Stimulated activated CD4-positive, alpha-beta T cell treated with anti-CD3 and anti-CD28 coated beads, Interleukin-15, amount 100 ng/mL, for 48 hours (primary cell): ENCODE measurements around the gene RTCA.
"Not testable (repeated sequence)": the region's sequence is repeated elsewhere in the genome, so short reads cannot be mapped to it uniquely, and the experiment has no call there.

Experiments used
- DNase-seq, 2 donors: peaks; one replicate each; pipeline ENCODE4 v3.0.0-alpha.2; 2020; ENCODE audit warnings: low read depth in 2 of 2

The RTCA gene

GRCh38 chr1:100306735-100307313, 40.8 kb downstream of the RTCA start:
- DNase-seq: no peak

- no peak for DNase-seq
Observed at GRCh38 chr1:100308777-100309176, 42.8 kb downstream of the RTCA start.

GRCh38 chr1:100309863-100310262, 43.8 kb downstream of the RTCA start:
- DNase-seq: no peak

- DNase-seq: no peak
Observed at GRCh38 chr1:100313382-100313781, 47.4 kb downstream of the RTCA start.

- DNase-seq: no peak
Observed at GRCh38 chr1:100316622-100317021, 50.6 kb downstream of the RTCA start.

GRCh38 chr1:100320311-100321099, 54.5 kb downstream of the RTCA start:
- DNase-seq: no peak

- no peak for DNase-seq
Observed at GRCh38 chr1:100321100-100321493, 55.1 kb downstream of the RTCA start.

GRCh38 chr1:100321506-100321905, 55.5 kb downstream of the RTCA start:
- no peak for DNase-seq

- no peak for DNase-seq
Observed at GRCh38 chr1:100322436-100323211, 56.6 kb downstream of the RTCA start.

- DNase-seq: no peak
Observed at GRCh38 chr1:100323419-100324106, 57.5 kb downstream of the RTCA start.

GRCh38 chr1:100325415-100326324, 59.7 kb downstream of the RTCA start:
- DNase-seq: no peak

GRCh38 chr1:100326325-100326670, 60.3 kb downstream of the RTCA start:
- not testable (repeated sequence) for DNase-seq

GRCh38 chr1:100328133-100328532, 62.1 kb downstream of the RTCA start:
- DNase-seq: no peak

- DNase-seq: not testable (repeated sequence)
Observed at GRCh38 chr1:100331146-100331545, 65.1 kb downstream of the RTCA start.

GRCh38 chr1:100332331-100332730, 66.3 kb downstream of the RTCA start:
- no peak for DNase-seq

- DNase-seq: no peak
Observed at GRCh38 chr1:100335436-100335835, 69.4 kb downstream of the RTCA start.

- not testable (repeated sequence) for DNase-seq
Observed at GRCh38 chr1:100337878-100338277, 71.9 kb downstream of the RTCA start.

GRCh38 chr1:100339735-100340134, 73.7 kb downstream of the RTCA start:
- not testable (repeated sequence) for DNase-seq

- DNase-seq: no peak
Observed at GRCh38 chr1:100340494-100340893, 74.5 kb downstream of the RTCA start.

GRCh38 chr1:100342348-100342747, 76.3 kb downstream of the RTCA start:
- DNase-seq: no peak
